ENCODE measurements around the gene RASAL3.
"Not testable (repeated sequence)": the region's sequence is repeated elsewhere in the genome, so short reads cannot be mapped to it uniquely, and the experiment has no call there.

RASAL3 gene

DNA sequence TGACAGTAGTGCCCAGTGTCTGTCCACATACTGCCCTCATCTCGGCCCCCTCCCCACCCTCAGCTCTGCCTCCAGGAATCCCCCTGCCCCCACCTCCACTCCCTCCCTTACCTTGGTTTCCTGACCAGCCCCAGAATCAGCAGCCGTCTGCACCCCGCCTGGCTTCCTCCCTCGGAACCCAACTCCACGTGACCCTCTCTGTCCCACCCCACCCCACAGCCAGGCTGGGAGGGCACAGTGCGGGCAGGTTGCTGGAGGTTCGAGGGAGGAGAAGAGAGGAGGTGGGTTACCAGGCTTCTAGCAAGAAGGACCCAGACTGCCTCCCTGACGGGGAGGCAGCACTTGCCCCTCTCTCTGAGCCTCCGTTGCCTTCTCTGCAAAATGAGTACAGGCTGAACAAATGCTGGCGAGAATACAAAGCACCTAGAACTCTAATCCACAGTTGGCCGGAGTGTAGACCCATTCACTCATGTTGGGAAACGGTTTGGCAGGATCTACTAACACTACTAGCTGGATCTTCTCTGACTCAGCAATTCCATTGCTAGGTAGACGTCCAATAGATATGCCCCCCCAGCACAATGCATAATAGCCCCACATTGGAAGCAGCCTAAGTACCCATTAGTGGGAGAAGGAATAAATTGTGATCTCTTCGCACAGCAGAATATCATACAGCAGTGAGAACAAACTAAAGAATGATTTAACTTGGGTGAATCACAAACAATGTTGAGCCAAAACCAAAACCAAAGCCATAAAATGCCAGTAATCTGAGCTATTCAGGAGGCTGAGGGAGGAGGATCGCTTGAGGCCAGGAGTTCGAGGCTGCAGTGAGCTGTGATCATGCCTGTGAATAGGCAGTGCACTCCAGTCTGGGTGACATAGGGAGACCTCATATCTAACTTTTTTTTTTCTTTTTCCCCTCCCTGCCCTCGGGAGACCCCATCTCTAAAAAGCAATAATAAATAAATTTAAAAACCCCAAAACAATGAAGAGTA lies at the start of gene RASAL3:
Gene RASAL3, minus strand, starts transcription at position 151 of the 992 bp plus-strand sequence. CDS start 186 bp downstream, outside the sequence.
- no peak for DNase-seq

- no peak for DNase-seq
Measured at GRCh38 chr19:15511671-15512424, 47.5 kb upstream of the RASAL3 start.

GRCh38 chr19:15508035-15508710 lies 43.8 kb upstream of the RASAL3 start, which contains the start of gene CYP4F22:
CYP4F22 (plus strand) TSS chr19:15508525; CDS start chr19:15525337, 16,812 bp downstream.
- no peak for DNase-seq

DNA sequence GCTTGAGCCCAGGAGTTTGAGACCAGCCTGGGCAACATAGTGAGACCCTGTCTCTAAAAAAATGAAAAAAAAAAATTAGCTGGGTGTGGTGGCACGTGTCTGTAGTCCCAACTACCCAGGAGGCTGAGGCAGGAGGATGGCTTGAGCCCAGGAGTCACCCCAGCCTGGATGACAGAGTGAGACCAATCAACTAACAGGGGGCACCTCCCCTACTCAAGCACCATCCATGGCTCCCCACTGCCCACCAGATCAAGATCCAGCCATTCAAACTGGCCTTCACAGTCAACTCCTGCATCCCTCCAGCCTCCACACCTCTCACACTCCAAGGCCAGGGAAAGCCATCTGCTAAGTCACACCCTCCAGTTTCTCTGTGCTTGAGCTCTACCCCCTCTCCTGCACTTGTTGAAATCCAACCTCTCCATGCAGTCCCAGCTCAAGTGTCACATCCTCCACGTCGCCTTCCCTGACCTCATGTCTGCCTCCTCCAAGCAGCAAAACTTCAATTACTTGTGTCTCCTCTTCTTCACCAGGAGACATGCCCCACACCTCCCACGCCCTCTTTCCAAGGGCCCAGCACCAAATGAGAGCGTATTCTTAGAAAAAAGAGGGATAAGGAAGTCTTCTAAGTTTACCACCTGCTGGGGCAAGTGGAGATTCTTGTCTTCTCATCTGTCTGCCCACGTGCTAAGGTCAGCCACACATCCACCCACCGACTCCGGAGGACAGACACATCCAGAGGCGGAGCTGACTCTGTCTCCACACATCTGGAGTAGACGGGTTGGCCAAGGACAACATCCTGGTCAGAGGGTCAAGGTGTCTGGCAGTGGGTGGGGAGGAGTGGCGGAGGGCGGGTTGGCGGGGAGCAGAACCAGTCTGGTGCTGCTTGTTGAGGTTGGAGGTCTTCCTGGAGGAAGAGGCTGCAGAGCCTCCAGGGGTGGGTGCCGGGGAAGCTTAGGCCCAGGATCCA lies 43.0 kb upstream of the RASAL3 start:
- no peak for DNase-seq

- DNase-seq = no peak
Measured at GRCh38 chr19:15506074-15506571, 41.8 kb upstream of the RASAL3 start.

GRCh38 chr19:15502264-15502663 lies 37.9 kb upstream of the RASAL3 start:
- DNase-seq = no peak

DNA sequence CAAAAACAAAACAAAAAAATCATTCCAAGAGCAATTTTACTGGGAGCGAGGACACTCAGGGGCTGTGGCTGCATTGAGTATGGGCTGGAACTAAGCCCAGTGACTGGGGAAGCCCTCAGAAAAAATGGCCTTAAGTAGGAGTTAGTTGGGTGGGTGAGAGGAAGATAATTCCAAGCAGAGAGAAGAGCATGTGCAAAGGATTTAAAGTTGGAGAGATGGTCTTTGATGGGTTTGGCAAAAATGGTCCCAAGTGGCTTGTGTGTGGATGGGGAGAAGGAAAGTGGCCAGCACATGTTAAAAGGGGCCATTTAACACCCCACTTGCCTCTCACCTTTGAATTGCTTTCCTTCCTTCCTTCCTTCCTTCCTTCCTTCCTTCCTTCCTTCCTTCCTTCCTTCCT lies 37.3 kb upstream of the RASAL3 start:
- DNase-seq = no peak

GRCh38 chr19:15498910-15499309 lies 34.6 kb upstream of the RASAL3 start:
- DNase-seq = no peak

- DNase-seq = no peak
Measured at GRCh38 chr19:15498156-15498858, 34.0 kb upstream of the RASAL3 start.

GRCh38 chr19:15495151-15495550 lies 30.8 kb upstream of the RASAL3 start:
- DNase-seq = no peak

GRCh38 chr19:15488489-15489226 lies 24.3 kb upstream of the RASAL3 start:
- DNase-seq = no peak

GRCh38 chr19:15487038-15487437 lies 22.7 kb upstream of the RASAL3 start:
- DNase-seq = no peak

- not testable (repeated sequence) for DNase-seq
Measured at GRCh38 chr19:15485768-15486167, 21.4 kb upstream of the RASAL3 start.

DNA sequence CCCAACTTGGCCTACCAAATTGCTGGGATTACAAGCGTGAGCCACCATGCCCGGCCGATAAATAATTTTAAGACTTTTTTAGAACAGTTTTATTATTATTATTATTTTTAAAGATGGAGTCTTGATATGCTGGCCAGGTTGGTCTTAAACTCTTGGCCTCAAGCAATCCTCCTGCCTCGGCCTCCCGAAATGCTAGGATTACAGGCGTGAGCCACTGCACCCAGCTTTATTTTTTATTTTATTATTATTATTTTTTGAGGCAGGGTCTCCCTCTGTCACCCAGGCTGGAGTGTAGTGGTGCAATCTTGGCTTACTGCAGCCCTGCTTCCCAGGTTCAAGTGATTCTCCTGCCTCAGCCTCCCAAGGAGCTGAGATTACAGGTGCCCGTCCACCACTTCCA lies 16.7 kb upstream of the RASAL3 start:
- not testable (repeated sequence) for DNase-seq

DNA sequence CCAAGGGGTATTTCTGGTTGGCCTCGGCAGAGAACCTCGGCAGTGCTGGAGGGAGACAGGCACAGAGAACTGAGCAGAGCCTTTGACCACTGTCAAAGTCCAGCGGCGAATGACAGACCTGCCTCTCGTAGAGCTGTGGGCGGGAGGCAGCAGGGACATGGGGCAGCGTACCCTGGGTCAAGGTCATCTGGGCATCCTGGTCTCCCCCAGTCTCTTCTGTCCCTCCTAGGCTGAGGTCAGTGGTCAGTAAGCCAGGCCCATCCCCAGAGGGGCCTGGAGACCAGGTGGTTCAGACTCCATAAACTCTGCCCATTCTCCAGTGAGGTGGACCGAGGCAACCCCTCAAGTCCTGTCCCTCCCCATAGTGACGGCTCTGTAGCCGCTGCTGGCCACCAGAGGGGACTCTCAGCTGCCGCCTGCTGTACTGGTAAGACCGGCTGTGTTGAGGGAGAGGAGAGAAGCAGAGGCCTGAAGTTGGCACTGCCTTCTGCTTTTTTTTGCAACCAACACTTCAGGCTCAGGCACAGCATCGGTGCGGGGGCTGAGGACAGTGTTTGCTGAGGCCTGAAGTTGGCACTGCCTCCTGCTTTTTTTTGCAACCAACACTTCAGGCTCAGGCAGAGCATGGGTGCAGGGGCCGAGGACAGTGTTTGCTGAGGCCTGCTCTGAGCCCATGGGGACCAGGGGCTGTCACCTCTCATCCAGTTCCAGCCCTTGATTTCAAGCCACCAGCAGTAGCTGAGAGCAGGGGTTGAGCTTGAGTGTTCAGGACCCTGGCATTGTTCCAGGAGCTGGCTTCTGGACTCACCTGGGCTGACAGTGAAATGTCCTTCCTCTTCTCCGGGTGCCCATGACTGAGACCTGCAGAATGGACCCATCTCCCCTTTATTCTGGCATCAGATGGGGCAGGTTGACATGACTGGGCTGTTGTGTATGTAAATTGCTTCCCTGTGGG lies 15.3 kb upstream of the RASAL3 start, which contains the start of gene PGLYRP2:
Gene PGLYRP2, minus strand, starts transcription at position 111 of the 955 bp plus-strand sequence. CDS start 130 bp downstream, outside the sequence.
- DNase-seq = no peak

GRCh38 chr19:15476325-15476724 lies 12.0 kb upstream of the RASAL3 start:
- DNase-seq = no peak

DNA sequence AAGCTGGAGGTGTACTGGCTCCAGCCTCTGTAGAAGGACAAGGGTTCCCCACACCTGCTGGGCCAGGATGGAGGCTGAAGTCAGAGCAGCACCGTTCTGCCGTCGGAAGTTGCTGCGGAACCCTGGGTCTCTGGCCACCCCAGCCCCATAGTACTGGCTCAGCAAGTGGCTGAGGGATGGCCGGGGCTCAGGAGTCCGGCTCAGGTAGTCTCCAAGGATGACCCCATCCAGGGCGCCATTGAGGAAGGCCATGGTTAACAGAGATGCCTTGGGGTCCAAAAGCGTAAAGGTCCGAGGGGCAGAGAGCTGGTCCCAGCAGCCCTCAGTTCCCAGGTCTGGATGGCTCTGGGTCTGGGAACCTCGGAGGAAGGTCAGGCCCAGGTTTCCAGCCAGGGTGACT lies 11.3 kb upstream of the RASAL3 start:
- DNase-seq = no peak

DNA sequence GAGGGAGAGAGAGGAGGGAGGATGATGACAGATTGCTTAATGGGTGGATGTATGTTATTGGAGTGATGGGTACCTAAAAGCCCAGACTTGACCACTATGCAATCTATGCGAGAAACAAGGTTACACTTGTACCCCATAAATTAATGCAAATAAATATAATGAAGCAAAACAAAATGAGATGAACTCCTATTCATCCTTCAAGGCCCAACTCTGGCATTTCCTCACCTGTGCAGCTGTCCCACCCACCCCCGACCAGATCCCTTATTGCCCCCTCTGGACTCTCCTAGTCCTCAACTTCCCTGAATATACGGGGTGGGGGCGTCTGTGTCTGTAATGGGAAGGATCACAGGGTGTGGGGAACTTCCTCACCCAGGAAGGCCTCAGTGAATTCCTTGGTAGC lies 10.8 kb upstream of the RASAL3 start:
- DNase-seq = no peak

DNA sequence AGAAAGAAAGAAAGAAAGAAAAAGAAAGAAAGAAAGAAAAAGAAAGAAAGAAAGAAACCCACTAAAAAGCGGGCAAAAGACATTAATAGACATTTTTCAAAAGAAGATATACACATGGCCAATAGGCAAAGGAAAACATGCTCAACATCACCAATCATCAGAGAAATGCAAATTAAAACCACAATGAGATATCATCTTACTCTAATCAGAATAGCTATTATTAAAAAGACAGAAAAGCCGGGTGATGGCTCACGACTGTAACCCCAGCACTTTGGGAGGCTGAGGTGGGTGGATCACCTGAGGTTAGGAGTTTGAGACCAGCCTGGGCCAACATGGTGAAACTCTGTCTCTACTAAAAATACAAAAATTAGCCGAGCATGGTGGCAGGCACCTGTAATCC lies 9.5 kb upstream of the RASAL3 start:
- not testable (repeated sequence) for DNase-seq
